Measurements from ENCODE around the gene TAMALIN.

TAMALIN gene

DNA sequence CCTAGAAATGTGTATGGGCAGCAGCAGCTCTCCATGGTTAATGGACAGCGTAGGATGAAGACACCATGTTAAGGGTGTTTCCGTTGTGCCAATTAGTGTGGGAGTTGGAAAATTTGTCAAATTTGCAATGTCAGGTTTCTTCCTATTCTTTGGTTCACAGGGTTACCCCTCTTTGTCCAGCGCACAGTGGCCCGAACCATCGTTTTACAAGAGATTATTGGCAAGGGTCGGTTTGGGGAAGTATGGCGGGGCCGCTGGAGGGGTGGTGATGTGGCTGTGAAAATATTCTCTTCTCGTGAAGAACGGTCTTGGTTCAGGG is 26.0 kb upstream of the TAMALIN start:
- DNase-seq (ENCODE audit: extremely low read depth, low read depth) = no peak
- TF ChIP-seq, protein P1, sequence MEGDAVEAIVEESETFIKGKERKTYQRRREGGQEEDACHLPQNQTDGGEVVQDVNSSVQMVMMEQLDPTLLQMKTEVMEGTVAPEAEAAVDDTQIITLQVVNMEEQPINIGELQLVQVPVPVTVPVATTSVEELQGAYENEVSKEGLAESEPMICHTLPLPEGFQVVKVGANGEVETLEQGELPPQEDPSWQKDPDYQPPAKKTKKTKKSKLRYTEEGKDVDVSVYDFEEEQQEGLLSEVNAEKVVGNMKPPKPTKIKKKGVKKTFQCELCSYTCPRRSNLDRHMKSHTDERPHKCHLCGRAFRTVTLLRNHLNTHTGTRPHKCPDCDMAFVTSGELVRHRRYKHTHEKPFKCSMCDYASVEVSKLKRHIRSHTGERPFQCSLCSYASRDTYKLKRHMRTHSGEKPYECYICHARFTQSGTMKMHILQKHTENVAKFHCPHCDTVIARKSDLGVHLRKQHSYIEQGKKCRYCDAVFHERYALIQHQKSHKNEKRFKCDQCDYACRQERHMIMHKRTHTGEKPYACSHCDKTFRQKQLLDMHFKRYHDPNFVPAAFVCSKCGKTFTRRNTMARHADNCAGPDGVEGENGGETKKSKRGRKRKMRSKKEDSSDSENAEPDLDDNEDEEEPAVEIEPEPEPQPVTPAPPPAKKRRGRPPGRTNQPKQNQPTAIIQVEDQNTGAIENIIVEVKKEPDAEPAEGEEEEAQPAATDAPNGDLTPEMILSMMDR (IDR thresholded peaks at IDR 0.05; ENCODE audit: low read depth, low read length) = no peak

GRCh38 chr12:51984657-51985056 is 22.1 kb upstream of the TAMALIN start:
- no peak for DNase-seq (ENCODE audit: extremely low read depth, low read depth)
- TF ChIP-seq, protein P1 (IDR thresholded peaks at IDR 0.05; ENCODE audit: low read depth, low read length) = no peak

GRCh38 chr12:51985154-51985835 is 21.5 kb upstream of the TAMALIN start:
- TF ChIP-seq, protein P1 (IDR thresholded peaks at IDR 0.05; ENCODE audit: low read depth, low read length) = no peak
- no peak for DNase-seq (ENCODE audit: extremely low read depth, low read depth)

DNA sequence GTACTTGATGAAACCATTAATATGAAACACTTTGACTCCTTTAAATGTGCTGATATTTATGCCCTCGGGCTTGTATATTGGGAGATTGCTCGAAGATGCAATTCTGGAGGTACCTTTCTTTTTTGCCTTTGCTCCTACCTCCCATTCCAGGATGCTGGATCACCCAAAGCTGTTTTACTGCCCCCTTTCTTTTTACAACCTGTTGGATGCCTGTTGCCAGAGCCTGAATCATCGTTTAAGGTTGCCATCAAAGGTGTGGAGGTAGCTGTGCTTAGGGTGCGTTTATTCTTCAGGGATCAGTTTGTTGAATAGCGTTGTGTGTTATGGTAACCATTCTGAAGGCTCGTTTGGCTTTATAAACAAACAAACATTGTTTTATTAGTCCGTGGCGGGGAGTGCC is 19.9 kb upstream of the TAMALIN start:
- TF ChIP-seq, protein P1 (IDR thresholded peaks at IDR 0.05; ENCODE audit: low read depth, low read length) = no peak
- DNase-seq (ENCODE audit: extremely low read depth, low read depth) = no peak

DNA sequence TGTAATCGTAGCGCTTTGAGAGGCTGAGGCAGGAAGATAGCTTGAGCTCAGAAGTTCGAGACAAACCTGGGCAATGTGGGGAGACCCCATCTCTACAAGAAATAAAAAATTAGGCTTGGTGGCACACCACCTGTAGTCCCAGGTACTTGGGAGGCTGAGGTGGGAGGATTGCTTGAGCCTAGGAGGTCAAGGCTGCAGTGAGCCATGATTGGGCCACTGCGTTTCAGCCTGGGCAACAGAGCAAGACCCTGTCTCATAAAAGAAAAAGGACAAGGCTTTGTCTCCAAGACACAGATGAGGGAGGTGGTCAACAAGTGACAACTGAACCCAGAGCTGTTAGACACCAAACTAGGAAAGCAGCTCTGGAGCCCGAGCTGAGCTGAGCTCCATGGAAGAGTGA is 14.5 kb upstream of the TAMALIN start:
- no peak for DNase-seq (ENCODE audit: extremely low read depth, low read depth)
- TF ChIP-seq, protein P1 (IDR thresholded peaks at IDR 0.05; ENCODE audit: low read depth, low read length) = no peak

- no peak for DNase-seq (ENCODE audit: extremely low read depth, low read depth)
Observed at GRCh38 chr12:51994539-51994820, 12.3 kb upstream of the TAMALIN start.

DNA sequence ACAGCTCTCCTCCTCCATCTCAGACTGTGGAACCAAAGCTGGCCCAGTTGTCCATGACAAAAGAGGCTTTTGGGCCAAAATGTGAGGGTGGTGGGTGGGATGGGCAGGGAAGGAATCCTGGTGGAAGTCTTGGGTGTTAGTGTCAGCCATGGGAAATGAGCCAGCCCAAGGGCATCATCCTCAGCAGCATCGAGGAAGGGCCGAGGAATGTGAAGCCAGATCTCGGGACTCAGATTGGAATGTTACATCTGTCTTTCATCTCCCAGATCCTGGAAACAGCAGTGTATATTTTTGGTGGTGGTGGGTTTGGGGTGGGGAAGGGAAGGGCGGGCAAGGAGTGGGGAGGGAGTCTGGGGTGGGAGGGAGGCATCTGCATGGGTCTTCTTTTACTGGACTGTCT is 11.8 kb upstream of the TAMALIN start:
- TF ChIP-seq, protein P1 (IDR thresholded peaks at IDR 0.05; ENCODE audit: low read depth, low read length) = no peak
- no peak for DNase-seq (ENCODE audit: extremely low read depth, low read depth)

More at GRCh38 chr12:51994539-51994820, 12.3 kb upstream of the TAMALIN start:
- TF ChIP-seq, protein P1 (IDR thresholded peaks at IDR 0.05; ENCODE audit: low read depth, low read length) = no peak
